ES-I3 (cell line): ENCODE measurements around the gene LENG1.
"Not testable (repeated sequence)": the region's sequence is repeated elsewhere in the genome, so short reads cannot be mapped to it uniquely, and the experiment has no call there.

ENCODE experiments used
- H3K36me3 ChIP-seq: 2 replicates; pipeline ENCODE4 v1.6.1; 2013; ENCODE audit warnings: mild to moderate bottlenecking, low read length, control low read depth, moderate library complexity; ENCODE audit not compliant: insufficient read depth
- H3K4me1 ChIP-seq: 2 replicates; pipeline ENCODE4 v1.6.1; 2013; ENCODE audit warnings: mild to moderate bottlenecking, control low read depth, low read length; ENCODE audit not compliant: insufficient read depth
- H3K9ac ChIP-seq: 2 replicates; pipeline ENCODE4 v1.6.1; 2013; ENCODE audit warnings: low read depth, mild to moderate bottlenecking, low read length, moderate library complexity
- H3K9me3 ChIP-seq: 2 replicates; pipeline ENCODE4 v1.6.1; 2013; ENCODE audit warnings: mild to moderate bottlenecking, low read length, moderate library complexity; ENCODE audit not compliant: control insufficient read depth, insufficient read depth

LENG1 gene

GRCh38 chr19:54159352-54160181 lies at the start of gene LENG1:
Gene LENG1 (minus strand): TSS chr19:54159721. CDS start chr19:54159695, 26 bp downstream.
- no peaks in the 10 kb centered on the region for H3K36me3 ChIP-seq
- peaks cover 3% of the 10 kb centered on the region for H3K4me1 ChIP-seq
- H3K9me3 ChIP-seq, result no peaks in the 10 kb centered on the region
- H3K9ac ChIP-seq, result peak within 1 kb of the TSS; percentile 89

- no peak overlapping the region for H3K9ac ChIP-seq
- H3K36me3 ChIP-seq, result peaks cover 30% of the 10 kb centered on the region
- no peaks in the 10 kb centered on the region; the same call in none of the 2 replicates for H3K4me1 ChIP-seq
- no peaks in the 10 kb centered on the region for H3K9me3 ChIP-seq
Observed at GRCh38 chr19:54208784-54209057, 49.2 kb upstream of the LENG1 start.

DNA sequence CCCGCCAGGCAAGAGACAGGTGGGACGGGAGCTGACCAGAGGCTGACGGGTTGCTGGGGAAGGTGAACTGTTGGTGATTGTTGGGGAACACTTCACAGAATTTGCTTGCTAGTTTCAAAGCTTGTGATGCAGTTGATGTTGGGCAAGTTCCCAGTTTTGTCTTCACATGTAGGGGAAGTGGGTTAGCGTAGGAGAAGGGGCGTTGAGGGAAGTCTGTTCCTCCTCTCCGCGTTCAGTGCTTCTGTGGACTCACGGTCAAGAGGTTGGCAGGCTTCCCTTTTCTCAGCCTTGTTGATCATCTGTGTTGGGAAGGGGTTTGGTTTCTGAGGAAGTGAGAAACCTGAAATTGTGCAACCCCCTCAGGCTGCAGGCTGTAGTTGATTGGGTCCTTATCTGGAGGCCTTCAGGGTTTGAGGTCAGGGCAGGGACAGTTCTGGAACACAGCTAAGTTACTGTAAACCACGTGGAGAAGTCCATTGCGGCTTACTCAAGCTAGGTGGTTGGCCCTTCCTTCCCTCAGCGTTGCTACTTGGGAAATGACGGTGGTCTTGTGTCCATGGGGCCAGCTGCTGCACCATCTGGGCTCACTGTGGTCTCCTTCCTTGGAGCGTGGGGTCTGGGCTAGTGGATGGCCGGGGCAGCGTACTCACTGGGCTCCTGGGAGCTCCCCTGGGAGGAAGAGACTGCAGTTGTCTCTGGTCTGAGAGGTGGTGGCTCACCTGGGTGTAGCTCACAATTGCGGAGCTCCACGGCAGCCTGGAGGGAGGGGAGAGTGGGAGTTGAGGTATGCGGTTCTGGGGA lies 48.7 kb upstream of the LENG1 start:
- Histone ChIP-seq H3K4me1 (peaks cover 3% of the 10 kb centered on the region), H3K36me3 (peaks cover 34% of the 10 kb centered on the region), H3K9ac (no peak overlapping the region), H3K9me3 (no peaks in the 10 kb centered on the region)

GRCh38 chr19:54207676-54207982 lies 48.1 kb upstream of the LENG1 start:
- no peaks in the 10 kb centered on the region for H3K9me3 ChIP-seq
- peaks cover 8% of the 10 kb centered on the region for H3K4me1 ChIP-seq
- H3K36me3 ChIP-seq, result peaks cover 39% of the 10 kb centered on the region
- no peak overlapping the region for H3K9ac ChIP-seq

DNA sequence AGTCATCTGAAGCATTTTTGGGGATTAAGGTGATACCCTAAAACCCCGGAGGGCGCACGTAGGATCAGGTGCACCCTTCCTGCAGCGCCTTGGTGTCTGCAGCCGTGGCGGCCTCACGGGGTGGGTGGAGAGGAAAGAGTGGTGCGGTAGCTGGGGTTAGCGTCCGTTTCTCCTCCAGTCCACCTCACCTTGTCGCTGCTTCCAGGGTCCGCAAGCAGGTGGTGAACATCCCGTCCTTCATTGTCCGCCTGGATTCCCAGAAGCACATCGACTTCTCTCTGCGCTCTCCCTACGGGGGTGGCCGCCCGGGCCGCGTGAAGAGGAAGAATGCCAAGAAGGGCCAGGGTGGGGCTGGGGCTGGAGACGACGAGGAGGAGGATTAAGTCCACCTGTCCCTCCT lies 47.7 kb upstream of the LENG1 start:
- Histone ChIP-seq H3K4me1 (peaks cover 13% of the 10 kb centered on the region), H3K36me3 (peaks cover 44% of the 10 kb centered on the region)
- H3K9ac ChIP-seq, H3K9me3 ChIP-seq: not testable (repeated sequence)

DNA sequence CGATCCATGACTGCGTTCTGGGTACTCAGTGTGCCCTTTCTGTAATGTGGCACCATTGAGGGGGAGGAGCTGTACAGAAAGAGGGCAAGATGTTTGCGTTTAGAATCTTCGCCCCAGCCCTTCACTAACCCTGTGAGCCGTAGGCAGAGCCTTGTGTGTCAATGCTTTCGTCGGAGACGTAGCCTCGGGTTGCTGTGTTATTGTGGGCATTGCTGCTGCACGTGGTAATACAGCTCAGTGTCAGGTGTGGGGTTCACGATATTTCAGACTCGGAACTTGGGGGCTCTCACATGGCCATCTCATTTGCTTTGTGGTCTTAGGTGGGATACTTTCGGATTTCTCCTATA lies 47.3 kb upstream of the LENG1 start:
- Histone ChIP-seq H3K36me3 (peaks cover 45% of the 10 kb centered on the region), H3K9ac (no peak overlapping the region), H3K4me1 (peaks cover 15% of the 10 kb centered on the region), H3K9me3 (no peaks in the 10 kb centered on the region)

GRCh38 chr19:54206030-54206830 lies 46.7 kb upstream of the LENG1 start:
- Histone ChIP-seq H3K9ac (no peak overlapping the region), H3K36me3 (peaks cover 49% of the 10 kb centered on the region)

GRCh38 chr19:54204767-54205468 lies 45.4 kb upstream of the LENG1 start:
- H3K9ac ChIP-seq, result no peak overlapping the region
- H3K9me3 ChIP-seq, result no peaks in the 10 kb centered on the region
- peaks cover 49% of the 10 kb centered on the region for H3K36me3 ChIP-seq
- H3K4me1 ChIP-seq, result peaks cover 15% of the 10 kb centered on the region

More at GRCh38 chr19:54206030-54206830, 46.7 kb upstream of the LENG1 start:
- Histone ChIP-seq H3K4me1 (peaks cover 15% of the 10 kb centered on the region), H3K9me3 (no peaks in the 10 kb centered on the region)

DNA sequence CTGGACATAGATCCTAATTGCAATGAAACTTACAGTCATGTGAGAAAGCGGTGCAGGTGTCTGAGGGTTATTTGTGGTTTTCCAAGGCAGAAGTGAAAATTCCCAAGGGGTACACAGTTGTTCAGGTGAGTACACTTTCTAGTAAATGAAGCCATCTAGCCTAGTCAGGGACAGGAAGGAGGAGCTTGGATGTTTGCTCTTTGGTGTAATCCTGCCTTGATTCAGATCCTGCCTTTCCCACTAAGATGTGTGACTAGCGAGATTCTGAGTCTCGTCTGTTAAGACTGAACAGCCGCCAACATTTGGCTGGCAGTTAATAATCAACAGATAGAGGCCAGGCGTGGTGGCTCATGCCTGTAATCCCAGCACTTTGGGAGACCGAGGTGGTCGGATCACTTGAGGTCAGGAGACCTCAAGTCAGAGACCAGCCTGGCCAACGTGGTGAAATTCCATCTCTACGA lies 43.7 kb upstream of the LENG1 start:
- Histone ChIP-seq H3K4me1 (peaks cover 15% of the 10 kb centered on the region), H3K9me3 (no peaks in the 10 kb centered on the region), H3K36me3 (peaks cover 49% of the 10 kb centered on the region), H3K9ac (peak overlapping the region; percentile 27)

GRCh38 chr19:54201980-54202379 lies 42.5 kb upstream of the LENG1 start:
- Histone ChIP-seq H3K4me1 (peaks cover 15% of the 10 kb centered on the region), H3K9ac (peak overlapping the region; percentile 98), H3K36me3 (peaks cover 42% of the 10 kb centered on the region), H3K9me3 (no peaks in the 10 kb centered on the region)

DNA sequence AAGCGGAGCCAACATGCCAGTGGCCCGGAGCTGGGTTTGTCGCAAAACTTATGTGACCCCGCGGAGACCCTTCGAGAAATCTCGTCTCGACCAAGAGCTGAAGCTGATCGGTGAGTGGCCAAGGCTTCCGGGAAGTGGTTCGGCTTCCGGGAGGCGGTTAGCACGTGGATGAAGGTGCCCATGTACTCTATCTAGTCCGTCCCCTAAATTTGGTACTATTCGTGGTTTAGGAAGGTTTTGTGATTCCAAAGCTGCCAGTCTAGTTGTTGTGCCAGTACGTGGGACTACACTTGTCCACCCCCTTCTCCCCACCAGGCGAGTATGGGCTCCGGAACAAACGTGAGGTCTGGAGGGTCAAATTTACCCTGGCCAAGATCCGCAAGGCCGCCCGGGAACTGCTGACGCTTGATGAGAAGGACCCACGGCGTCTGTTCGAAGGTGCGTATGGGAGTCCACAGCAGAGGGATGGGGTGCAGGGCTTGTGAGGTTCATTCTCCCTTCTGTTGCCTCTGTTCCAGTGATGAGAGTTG lies 41.7 kb upstream of the LENG1 start:
- peaks cover 15% of the 10 kb centered on the region for H3K4me1 ChIP-seq
- H3K9me3 ChIP-seq, result no peaks in the 10 kb centered on the region
- H3K36me3 ChIP-seq, result peaks cover 35% of the 10 kb centered on the region
- H3K9ac ChIP-seq, result peak overlapping the region; percentile 98

DNA sequence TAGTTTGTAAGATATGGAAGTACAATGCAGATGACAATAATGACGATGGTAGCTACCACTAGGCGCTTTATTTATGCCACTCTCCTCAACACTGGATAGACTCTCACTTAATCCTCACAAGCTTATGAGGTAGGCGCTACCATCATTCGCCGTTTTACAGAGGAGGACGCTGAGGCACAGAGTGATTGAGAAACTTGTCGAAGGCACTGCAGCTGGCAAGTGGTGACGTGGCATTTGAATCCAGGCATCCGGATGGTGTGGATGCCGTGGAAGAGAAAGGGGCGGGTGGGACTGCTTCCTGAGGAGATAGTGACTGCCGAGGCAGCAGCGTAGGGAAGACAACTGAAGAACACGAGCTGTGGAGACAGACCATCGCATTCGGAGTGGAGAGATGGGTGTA lies 39.9 kb upstream of the LENG1 start:
- Histone ChIP-seq H3K4me1 (peaks cover 15% of the 10 kb centered on the region), H3K9ac (no peak overlapping the region), H3K36me3 (peaks cover 21% of the 10 kb centered on the region), H3K9me3 (no peaks in the 10 kb centered on the region)

- Histone ChIP-seq H3K36me3 (peaks cover 4% of the 10 kb centered on the region; the same call in 1 of the 2 replicates), H3K9me3 (no peaks in the 10 kb centered on the region), H3K4me1 (peaks cover 2% of the 10 kb centered on the region; the same call in 1 of the 2 replicates)
Observed at GRCh38 chr19:54197121-54197520, 37.6 kb upstream of the LENG1 start.

GRCh38 chr19:54196536-54196935 lies 37.0 kb upstream of the LENG1 start:
- no peaks in the 10 kb centered on the region; the same call in 1 of the 2 replicates for H3K4me1 ChIP-seq
- no peak overlapping the region for H3K9ac ChIP-seq
- peaks cover 2% of the 10 kb centered on the region; the same call in 1 of the 2 replicates for H3K36me3 ChIP-seq
- no peaks in the 10 kb centered on the region for H3K9me3 ChIP-seq

More at GRCh38 chr19:54197121-54197520, 37.6 kb upstream of the LENG1 start:
- H3K9ac ChIP-seq, result no peak overlapping the region
